ENCODE results near the gene CPNE4.

The CPNE4 gene

DNA sequence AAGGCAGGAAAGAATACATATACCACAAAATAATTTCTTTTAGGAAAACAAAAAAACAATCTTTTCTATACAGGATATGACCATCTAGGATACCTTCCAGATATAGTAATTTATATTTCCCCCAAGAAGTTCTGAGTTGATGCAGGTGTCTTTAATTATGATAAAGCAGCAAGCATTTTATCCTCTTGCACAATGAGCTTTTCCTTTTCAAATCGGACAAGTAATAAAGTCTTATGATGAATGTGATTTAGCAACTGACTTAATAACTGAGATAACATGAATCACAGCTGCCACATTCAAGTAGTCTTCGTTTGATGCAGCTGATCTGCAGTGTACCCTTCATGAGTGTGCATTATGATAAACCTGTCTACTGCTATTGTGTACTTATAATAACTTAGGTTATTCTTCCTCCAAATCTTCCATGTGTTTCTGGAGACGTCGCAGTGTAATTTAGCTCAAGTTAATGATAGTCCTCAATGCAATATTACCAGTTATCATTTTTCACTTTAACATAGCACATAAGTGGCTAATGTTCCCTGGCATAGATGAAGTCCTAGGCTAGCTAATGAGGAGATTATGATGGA, 271.7 kb downstream of the CPNE4 start:
- no peak overlapping the region for H3K4me3 ChIP-seq (ENCODE audit: low read depth in 1 of 2, low read length in 2 of 2)
- H3K27ac ChIP-seq (ENCODE audit: low read depth, low read length), result no peak overlapping the region
- H3K36me3 ChIP-seq (ENCODE audit: control insufficient read depth in 1 of 2, insufficient read depth in 2 of 2, low read length in 2 of 2), result no peaks in the 10 kb centered on the region
- no peaks in the 10 kb centered on the region for H3K4me1 ChIP-seq (ENCODE audit: control insufficient read depth in 1 of 2, insufficient read depth in 2 of 2, low read length in 2 of 2)
- no peak overlapping the region for H3K9ac ChIP-seq (ENCODE audit: low read depth in 1 of 2, low read length in 2 of 2)
- H3K9me3 ChIP-seq (ENCODE audit: control insufficient read depth in 1 of 2, low read length in 2 of 2), result no peaks in the 10 kb centered on the region
- H3K27me3 ChIP-seq (ENCODE audit: control insufficient read depth in 1 of 2, insufficient read depth in 2 of 2, low read length in 2 of 2), result no peaks in the 10 kb centered on the region

DNA sequence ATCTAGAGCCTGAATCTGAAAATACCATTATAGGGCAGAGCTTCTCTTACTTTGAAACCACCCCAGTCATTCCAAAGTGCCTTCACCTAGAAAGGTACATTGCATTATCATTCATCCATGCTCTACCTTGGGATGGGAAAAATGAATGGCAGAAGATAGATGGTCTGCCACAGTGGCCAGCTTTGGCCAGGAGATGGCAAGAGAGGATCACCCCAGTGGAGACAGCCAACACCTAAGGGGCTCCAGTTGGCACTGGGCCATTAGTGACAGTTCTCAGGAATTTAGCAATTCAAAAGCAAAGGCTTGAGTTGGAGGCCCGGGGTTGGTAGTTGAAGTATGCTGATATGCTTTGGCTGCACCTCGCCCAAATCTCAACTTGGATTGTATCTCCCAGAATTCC, 278.4 kb downstream of the CPNE4 start:
- Histone ChIP-seq H3K4me1 (ENCODE audit: control insufficient read depth in 1 of 2, insufficient read depth in 2 of 2, low read length in 2 of 2) (no peaks in the 10 kb centered on the region), H3K9ac (ENCODE audit: low read depth in 1 of 2, low read length in 2 of 2) (no peak overlapping the region), H3K9me3 (ENCODE audit: control insufficient read depth in 1 of 2, low read length in 2 of 2) (no peaks in the 10 kb centered on the region), H3K36me3 (ENCODE audit: control insufficient read depth in 1 of 2, insufficient read depth in 2 of 2, low read length in 2 of 2) (no peaks in the 10 kb centered on the region), H3K27ac (ENCODE audit: low read depth, low read length) (no peak overlapping the region), H3K27me3 (ENCODE audit: control insufficient read depth in 1 of 2, insufficient read depth in 2 of 2, low read length in 2 of 2) (no peaks in the 10 kb centered on the region), H3K4me3 (ENCODE audit: low read depth in 1 of 2, low read length in 2 of 2) (no peak overlapping the region)

DNA sequence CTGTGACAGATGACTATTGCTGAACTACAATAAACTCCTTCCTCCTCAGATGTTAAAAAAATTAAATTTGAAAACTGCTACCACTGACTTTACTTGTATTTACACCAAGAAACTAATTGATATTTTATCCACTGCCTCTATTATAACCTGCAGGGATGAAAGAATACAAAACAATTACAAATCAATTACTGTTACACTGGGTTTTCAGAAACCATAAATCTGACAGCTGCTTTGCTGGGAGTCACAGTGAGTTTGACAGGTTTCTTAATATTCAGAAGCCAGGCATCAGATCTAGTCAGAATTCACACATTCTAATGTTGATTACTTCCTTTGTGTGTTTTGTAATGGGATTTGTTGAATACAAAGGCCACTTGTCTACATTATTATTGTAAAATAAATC, 279.4 kb downstream of the CPNE4 start:
- no peaks in the 10 kb centered on the region for H3K27me3 ChIP-seq (ENCODE audit: control insufficient read depth in 1 of 2, insufficient read depth in 2 of 2, low read length in 2 of 2)
- H3K36me3 ChIP-seq (ENCODE audit: control insufficient read depth in 1 of 2, insufficient read depth in 2 of 2, low read length in 2 of 2), result no peaks in the 10 kb centered on the region
- H3K27ac ChIP-seq (ENCODE audit: low read depth, low read length), result no peak overlapping the region
- H3K4me3 ChIP-seq (ENCODE audit: low read depth in 1 of 2, low read length in 2 of 2), result no peak overlapping the region
- H3K9me3 ChIP-seq (ENCODE audit: control insufficient read depth in 1 of 2, low read length in 2 of 2), result no peaks in the 10 kb centered on the region
- H3K9ac ChIP-seq (ENCODE audit: low read depth in 1 of 2, low read length in 2 of 2), result no peak overlapping the region
- no peaks in the 10 kb centered on the region for H3K4me1 ChIP-seq (ENCODE audit: control insufficient read depth in 1 of 2, insufficient read depth in 2 of 2, low read length in 2 of 2)

DNA sequence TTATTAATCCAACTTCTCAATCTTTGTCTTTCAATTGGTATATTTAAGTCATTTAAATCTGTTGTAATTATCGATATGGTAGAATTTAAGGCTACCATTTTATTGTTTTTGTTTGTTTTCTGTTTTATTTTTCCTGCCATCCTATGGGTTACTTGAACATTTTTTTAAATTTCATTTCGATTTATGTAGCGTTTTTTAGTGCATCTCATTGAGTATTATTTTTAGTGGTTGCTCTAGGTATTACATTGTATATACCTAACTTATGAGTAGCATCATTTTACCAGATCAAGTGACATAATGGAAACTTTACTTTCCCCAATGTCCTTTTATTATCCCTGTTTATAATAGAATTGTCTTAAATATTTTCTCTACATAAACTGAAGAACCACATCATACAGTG, 284.6 kb downstream of the CPNE4 start:
- Histone ChIP-seq H3K9ac (ENCODE audit: low read depth in 1 of 2, low read length in 2 of 2) (no peak overlapping the region), H3K27ac (ENCODE audit: low read depth, low read length) (no peak overlapping the region), H3K9me3 (ENCODE audit: control insufficient read depth in 1 of 2, low read length in 2 of 2) (no peaks in the 10 kb centered on the region), H3K36me3 (ENCODE audit: control insufficient read depth in 1 of 2, insufficient read depth in 2 of 2, low read length in 2 of 2) (no peaks in the 10 kb centered on the region), H3K4me3 (ENCODE audit: low read depth in 1 of 2, low read length in 2 of 2) (no peak overlapping the region), H3K4me1 (ENCODE audit: control insufficient read depth in 1 of 2, insufficient read depth in 2 of 2, low read length in 2 of 2) (no peaks in the 10 kb centered on the region), H3K27me3 (ENCODE audit: control insufficient read depth in 1 of 2, insufficient read depth in 2 of 2, low read length in 2 of 2) (no peaks in the 10 kb centered on the region)

DNA sequence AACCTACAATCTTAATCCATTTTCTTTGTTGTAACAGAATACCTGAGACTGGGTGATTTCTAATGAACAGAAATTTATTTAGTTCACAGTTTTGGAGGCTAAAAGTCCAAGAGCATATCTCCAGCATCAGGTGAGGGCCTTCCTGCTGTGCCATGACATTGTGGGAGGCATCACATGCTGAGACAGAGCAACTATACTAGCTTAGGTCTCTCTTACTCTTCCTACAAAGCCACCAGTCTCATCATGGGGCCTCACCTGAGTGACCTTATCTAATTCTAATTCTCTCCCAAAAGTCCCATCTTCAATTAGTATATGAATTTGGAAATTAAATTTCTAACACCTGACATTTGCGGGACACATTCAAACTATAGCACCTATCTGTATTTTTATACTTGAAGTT, 285.0 kb downstream of the CPNE4 start:
- Histone ChIP-seq H3K36me3 (ENCODE audit: control insufficient read depth in 1 of 2, insufficient read depth in 2 of 2, low read length in 2 of 2) (no peaks in the 10 kb centered on the region), H3K4me3 (ENCODE audit: low read depth in 1 of 2, low read length in 2 of 2) (no peak overlapping the region), H3K27ac (ENCODE audit: low read depth, low read length) (no peak overlapping the region), H3K9ac (ENCODE audit: low read depth in 1 of 2, low read length in 2 of 2) (no peak overlapping the region), H3K9me3 (ENCODE audit: control insufficient read depth in 1 of 2, low read length in 2 of 2) (no peaks in the 10 kb centered on the region), H3K27me3 (ENCODE audit: control insufficient read depth in 1 of 2, insufficient read depth in 2 of 2, low read length in 2 of 2) (no peaks in the 10 kb centered on the region), H3K4me1 (ENCODE audit: control insufficient read depth in 1 of 2, insufficient read depth in 2 of 2, low read length in 2 of 2) (no peaks in the 10 kb centered on the region)

DNA sequence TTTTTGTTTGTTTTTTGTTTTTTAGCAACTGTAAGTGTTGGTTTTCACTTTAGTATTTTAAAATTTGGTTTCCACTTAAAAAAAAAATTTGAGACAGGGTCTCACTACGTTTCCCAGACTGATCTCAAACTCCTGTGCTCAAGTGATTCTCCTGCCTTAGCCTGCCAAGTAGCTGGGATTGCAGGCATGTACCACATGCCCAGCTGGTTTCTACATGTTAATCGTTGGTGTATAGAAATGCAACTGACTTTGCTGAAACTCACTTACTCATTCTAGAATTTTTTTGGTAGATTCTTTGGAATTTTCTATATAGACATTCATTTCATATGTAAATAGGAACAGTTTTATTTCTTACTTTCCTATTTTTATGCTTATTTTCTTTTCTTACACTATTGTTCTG, 287.3 kb downstream of the CPNE4 start:
- H3K27ac ChIP-seq (ENCODE audit: low read depth, low read length), result no peak overlapping the region
- no peaks in the 10 kb centered on the region for H3K4me1 ChIP-seq (ENCODE audit: control insufficient read depth in 1 of 2, insufficient read depth in 2 of 2, low read length in 2 of 2)
- H3K4me3 ChIP-seq (ENCODE audit: low read depth in 1 of 2, low read length in 2 of 2), result no peak overlapping the region
- H3K27me3 ChIP-seq (ENCODE audit: control insufficient read depth in 1 of 2, insufficient read depth in 2 of 2, low read length in 2 of 2), result no peaks in the 10 kb centered on the region
- no peak overlapping the region for H3K9ac ChIP-seq (ENCODE audit: low read depth in 1 of 2, low read length in 2 of 2)
- H3K36me3 ChIP-seq (ENCODE audit: control insufficient read depth in 1 of 2, insufficient read depth in 2 of 2, low read length in 2 of 2), result no peaks in the 10 kb centered on the region
- H3K9me3 ChIP-seq (ENCODE audit: control insufficient read depth in 1 of 2, low read length in 2 of 2), result no peaks in the 10 kb centered on the region

DNA sequence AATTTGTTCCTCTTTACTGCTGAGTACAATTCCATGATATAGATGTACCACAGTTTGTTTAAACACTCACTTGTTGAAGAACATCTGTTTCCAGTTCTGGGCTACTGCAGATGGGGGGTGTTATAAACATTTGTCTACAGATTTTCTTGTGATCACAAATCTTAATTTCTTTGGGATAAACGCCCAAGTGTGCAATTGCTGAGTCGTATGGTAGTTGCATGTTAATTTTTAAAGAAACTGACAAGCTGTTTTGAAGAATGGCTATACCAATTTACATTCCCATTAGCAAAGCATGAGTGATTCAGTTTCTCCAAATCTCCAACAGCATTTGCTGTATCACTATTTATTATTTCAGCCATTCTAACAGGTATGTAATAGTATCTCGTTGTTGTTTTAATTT, 290.0 kb downstream of the CPNE4 start:
- Histone ChIP-seq H3K9ac (ENCODE audit: low read depth in 1 of 2, low read length in 2 of 2) (no peak overlapping the region), H3K9me3 (ENCODE audit: control insufficient read depth in 1 of 2, low read length in 2 of 2) (no peaks in the 10 kb centered on the region), H3K36me3 (ENCODE audit: control insufficient read depth in 1 of 2, insufficient read depth in 2 of 2, low read length in 2 of 2) (no peaks in the 10 kb centered on the region), H3K27me3 (ENCODE audit: control insufficient read depth in 1 of 2, insufficient read depth in 2 of 2, low read length in 2 of 2) (no peaks in the 10 kb centered on the region), H3K4me3 (ENCODE audit: low read depth in 1 of 2, low read length in 2 of 2) (no peak overlapping the region), H3K4me1 (ENCODE audit: control insufficient read depth in 1 of 2, insufficient read depth in 2 of 2, low read length in 2 of 2) (no peaks in the 10 kb centered on the region), H3K27ac (ENCODE audit: low read depth, low read length) (no peak overlapping the region)

DNA sequence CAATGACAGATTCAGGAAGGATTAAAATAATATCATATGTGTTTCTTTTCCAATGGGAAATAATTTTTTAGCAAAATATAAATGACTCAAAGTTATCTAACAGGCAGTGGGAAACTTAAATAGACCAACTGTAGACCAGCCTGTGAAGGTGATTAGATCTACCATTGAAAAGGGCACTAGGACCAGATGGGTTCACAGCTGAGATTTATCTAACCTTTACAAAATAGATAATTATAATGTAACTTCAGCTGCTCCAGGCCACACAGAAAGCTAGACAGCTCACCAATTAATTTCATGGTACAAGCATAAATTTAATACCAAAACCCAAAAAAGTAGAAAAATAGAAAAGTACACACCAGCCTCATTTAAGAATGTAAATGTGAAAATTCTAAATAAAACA, 291.7 kb downstream of the CPNE4 start:
- H3K4me3 ChIP-seq (ENCODE audit: low read depth in 1 of 2, low read length in 2 of 2), result no peak overlapping the region
- H3K27ac ChIP-seq (ENCODE audit: low read depth, low read length), result no peak overlapping the region
- no peaks in the 10 kb centered on the region for H3K4me1 ChIP-seq (ENCODE audit: control insufficient read depth in 1 of 2, insufficient read depth in 2 of 2, low read length in 2 of 2)
- no peaks in the 10 kb centered on the region for H3K9me3 ChIP-seq (ENCODE audit: control insufficient read depth in 1 of 2, low read length in 2 of 2)
- no peaks in the 10 kb centered on the region for H3K36me3 ChIP-seq (ENCODE audit: control insufficient read depth in 1 of 2, insufficient read depth in 2 of 2, low read length in 2 of 2)
- no peak overlapping the region for H3K9ac ChIP-seq (ENCODE audit: low read depth in 1 of 2, low read length in 2 of 2)
- no peaks in the 10 kb centered on the region for H3K27me3 ChIP-seq (ENCODE audit: control insufficient read depth in 1 of 2, insufficient read depth in 2 of 2, low read length in 2 of 2)

DNA sequence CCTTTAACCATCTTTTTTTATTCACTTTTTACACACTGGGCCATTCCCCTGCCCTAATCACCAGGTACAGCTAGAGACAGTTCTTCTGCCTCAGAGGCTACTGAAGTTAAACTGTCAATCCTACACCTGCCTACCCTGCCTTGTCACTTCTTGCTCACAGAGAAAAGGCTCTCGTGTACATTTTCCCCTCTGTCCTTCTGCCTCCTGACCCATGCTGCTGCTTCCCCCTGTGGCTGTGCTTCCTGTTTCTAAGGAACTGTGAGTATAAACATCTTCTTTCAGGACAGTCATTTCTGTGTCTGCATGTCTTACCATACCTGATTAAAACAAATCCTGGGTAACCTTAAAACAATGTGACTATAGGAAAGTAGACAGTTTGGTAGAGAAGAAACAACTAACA, 295.6 kb downstream of the CPNE4 start:
- Histone ChIP-seq H3K27me3 (ENCODE audit: control insufficient read depth in 1 of 2, insufficient read depth in 2 of 2, low read length in 2 of 2) (no peaks in the 10 kb centered on the region), H3K36me3 (ENCODE audit: control insufficient read depth in 1 of 2, insufficient read depth in 2 of 2, low read length in 2 of 2) (no peaks in the 10 kb centered on the region), H3K9me3 (ENCODE audit: control insufficient read depth in 1 of 2, low read length in 2 of 2) (no peaks in the 10 kb centered on the region), H3K4me1 (ENCODE audit: control insufficient read depth in 1 of 2, insufficient read depth in 2 of 2, low read length in 2 of 2) (no peaks in the 10 kb centered on the region), H3K4me3 (ENCODE audit: low read depth in 1 of 2, low read length in 2 of 2) (no peak overlapping the region), H3K9ac (ENCODE audit: low read depth in 1 of 2, low read length in 2 of 2) (no peak overlapping the region), H3K27ac (ENCODE audit: low read depth, low read length) (no peak overlapping the region)

GRCh38 chr3:131738095-131738494, 296.7 kb downstream of the CPNE4 start:
- Histone ChIP-seq H3K27me3 (ENCODE audit: control insufficient read depth in 1 of 2, insufficient read depth in 2 of 2, low read length in 2 of 2) (no peaks in the 10 kb centered on the region), H3K4me3 (ENCODE audit: low read depth in 1 of 2, low read length in 2 of 2) (no peak overlapping the region), H3K9me3 (ENCODE audit: control insufficient read depth in 1 of 2, low read length in 2 of 2) (no peaks in the 10 kb centered on the region), H3K27ac (ENCODE audit: low read depth, low read length) (no peak overlapping the region), H3K9ac (ENCODE audit: low read depth in 1 of 2, low read length in 2 of 2) (no peak overlapping the region), H3K36me3 (ENCODE audit: control insufficient read depth in 1 of 2, insufficient read depth in 2 of 2, low read length in 2 of 2) (no peaks in the 10 kb centered on the region), H3K4me1 (ENCODE audit: control insufficient read depth in 1 of 2, insufficient read depth in 2 of 2, low read length in 2 of 2) (no peaks in the 10 kb centered on the region)

DNA sequence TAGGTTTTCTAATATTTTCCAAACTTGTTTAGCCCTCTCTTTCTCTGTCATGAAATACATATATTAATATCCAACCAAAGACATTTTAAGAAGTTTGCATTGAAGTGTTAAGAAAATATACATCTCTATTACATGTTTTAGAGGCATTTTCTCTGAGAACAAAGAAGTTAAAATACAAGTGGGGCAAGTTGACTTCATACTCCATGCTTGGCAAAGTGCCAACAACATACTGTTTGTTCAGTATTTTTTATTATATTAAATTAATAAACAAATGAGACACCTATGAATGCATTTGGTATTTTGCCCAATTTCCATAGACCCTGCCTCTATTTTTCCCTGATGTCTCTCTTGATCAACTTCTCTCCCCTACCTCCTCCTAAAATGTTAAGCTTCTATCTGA, 299.3 kb downstream of the CPNE4 start:
- Histone ChIP-seq H3K4me3 (ENCODE audit: low read depth in 1 of 2, low read length in 2 of 2) (no peak overlapping the region), H3K9ac (ENCODE audit: low read depth in 1 of 2, low read length in 2 of 2) (no peak overlapping the region), H3K36me3 (ENCODE audit: control insufficient read depth in 1 of 2, insufficient read depth in 2 of 2, low read length in 2 of 2) (no peaks in the 10 kb centered on the region), H3K4me1 (ENCODE audit: control insufficient read depth in 1 of 2, insufficient read depth in 2 of 2, low read length in 2 of 2) (no peaks in the 10 kb centered on the region), H3K27ac (ENCODE audit: low read depth, low read length) (no peak overlapping the region), H3K27me3 (ENCODE audit: control insufficient read depth in 1 of 2, insufficient read depth in 2 of 2, low read length in 2 of 2) (no peaks in the 10 kb centered on the region), H3K9me3 (ENCODE audit: control insufficient read depth in 1 of 2, low read length in 2 of 2) (no peaks in the 10 kb centered on the region)
